WTC11 (cell line): ENCODE measurements around the gene RAD17.

ENCODE experiments used
- CREB1 ChIP-seq: sonication (generic); formaldehyde crosslinking; IDR thresholded peaks from 2 replicates; pipeline ENCODE4 v1.8.0; 2023; ENCODE audit warnings: mild to moderate bottlenecking, missing genetic modification reagents
- GRHL2 ChIP-seq: fragments of 250-450 bp; sonication (Bioruptor Pico); IDR thresholded peaks from 2 replicates; pipeline ENCODE4 v1.8.0; 2022; ENCODE audit warnings: mild to moderate bottlenecking, moderate library complexity; ENCODE audit not compliant: insufficient replicate concordance, severe bottlenecking
- IRF2 ChIP-seq: sonication (generic); formaldehyde crosslinking; IDR thresholded peaks from 2 replicates; pipeline ENCODE4 v1.8.0; 2022; ENCODE audit warnings: low read depth, missing genetic modification reagents, borderline replicate concordance
- TF ChIP-seq, protein P1 (sequence below): sonication (generic); formaldehyde crosslinking; IDR thresholded peaks from 2 replicates; pipeline ENCODE4 v1.8.0; 2022; ENCODE audit warnings: mild to moderate bottlenecking, missing genetic modification reagents

DNA sequence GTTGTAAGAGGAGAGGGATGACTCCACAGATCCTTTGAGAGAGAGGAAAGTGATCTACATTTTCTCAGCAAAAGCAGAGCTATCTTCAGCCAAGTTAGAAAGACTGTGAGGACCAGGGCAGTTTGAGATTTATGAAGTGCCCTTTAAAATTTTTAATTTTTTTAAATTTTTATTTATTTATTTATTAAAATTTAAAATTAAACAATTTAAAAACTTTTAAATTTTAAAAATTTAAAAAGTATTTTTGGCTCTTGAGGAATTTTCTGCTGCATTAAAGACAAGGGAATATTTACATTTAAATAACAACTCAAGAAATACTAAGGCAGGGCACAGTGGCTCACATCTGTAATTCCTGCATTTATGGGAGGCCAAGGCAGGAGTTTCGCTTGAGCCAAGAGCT, 92.6 kb downstream of the RAD17 start:
- TF ChIP-seq GRHL2 (no peak), IRF2 (CRISPR knock-in tag) (no peak), CREB1 (CRISPR knock-in tag) (no peak)
- TF ChIP-seq, protein P1, sequence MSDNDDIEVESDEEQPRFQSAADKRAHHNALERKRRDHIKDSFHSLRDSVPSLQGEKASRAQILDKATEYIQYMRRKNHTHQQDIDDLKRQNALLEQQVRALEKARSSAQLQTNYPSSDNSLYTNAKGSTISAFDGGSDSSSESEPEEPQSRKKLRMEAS (CRISPR knock-in tag): no peak
